22Rv1 (cell line): Measurements from ENCODE around the gene LRRC3.

Source experiments
- H3K27ac ChIP-seq: fragments of 450-650 bp; 2 replicates; pipeline ENCODE4 v1.5.1; 2017
- CTCF ChIP-seq: fragments of 450-650 bp; IDR thresholded peaks from 2 replicates; pipeline ENCODE4 v1.5.1; 2017; ENCODE audit warnings: mild to moderate bottlenecking
- ZFX ChIP-seq: fragments of 450-650 bp; IDR thresholded peaks from 2 replicates; pipeline ENCODE4 v1.6.1; 2017; ENCODE audit warnings: antibody characterized with exemption, borderline replicate concordance

LRRC3 gene

GRCh38 chr21:44420416-44421205 lies 34.7 kb upstream of the LRRC3 start:
- H3K27ac ChIP-seq, result no peak overlapping the region
- no peak for TF ChIP-seq ZFX
- TF ChIP-seq CTCF, result no peak

- no peak overlapping the region for H3K27ac ChIP-seq
- no peak for TF ChIP-seq ZFX
- no peak for TF ChIP-seq CTCF
These were observed 33.1 kb upstream of the LRRC3 start for GRCh38 chr21:44421901-44422840.

GRCh38 chr21:44423312-44423821 lies 31.9 kb upstream of the LRRC3 start:
- TF ChIP-seq ZFX (no peak), CTCF (no peak)
- H3K27ac ChIP-seq, result no peak overlapping the region

- TF ChIP-seq ZFX, result no peak
- no peak for TF ChIP-seq CTCF
- H3K27ac ChIP-seq, result no peak overlapping the region
These were observed 31.2 kb upstream of the LRRC3 start for GRCh38 chr21:44423941-44424607.

GRCh38 chr21:44424608-44425306 lies 30.6 kb upstream of the LRRC3 start:
- H3K27ac ChIP-seq, result peak overlapping the region; percentile 91
- no peak for TF ChIP-seq CTCF
- no peak for TF ChIP-seq ZFX

- peak overlapping the region; percentile 91 for H3K27ac ChIP-seq
- TF ChIP-seq ZFX, result no peak
- TF ChIP-seq CTCF, result no peak
These were observed 29.9 kb upstream of the LRRC3 start for GRCh38 chr21:44425307-44425894.
